T-helper 2 cell treated with Interferon-gamma antibody and Interleukin-4, amounts not matched to agents 5 μg/mL and 100 μg/mL, for 36 hours (primary cell): ENCODE data around the gene ZNF239.
"Not testable (repeated sequence)": the region's sequence is repeated elsewhere in the genome, so short reads cannot be mapped to it uniquely, and the experiment has no call there.

ENCODE experiments used
- DNase-seq: peaks from one replicate; pipeline ENCODE4 v3.0.0; 2021; ENCODE audit warnings: low spot score
- H3K27ac Mint-ChIP-seq: one replicate; pipeline ENCODE4 v1.8.0; 2021; ENCODE audit warnings: mild to moderate bottlenecking, mixed read lengths
- H3K27me3 Mint-ChIP-seq: one replicate; pipeline ENCODE4 v1.8.0; 2021; ENCODE audit warnings: low read depth, mixed read lengths
- H3K36me3 Mint-ChIP-seq: one replicate; pipeline ENCODE4 v1.8.0; 2021; ENCODE audit warnings: low read depth, mixed read lengths
- H3K4me1 Mint-ChIP-seq: one replicate; pipeline ENCODE4 v1.8.0; 2021; ENCODE audit warnings: low read depth, mixed read lengths
- H3K4me3 Mint-ChIP-seq: one replicate; pipeline ENCODE4 v1.8.0; 2022; ENCODE audit warnings: mild to moderate bottlenecking, moderate library complexity, mixed read lengths
- H3K9me3 Mint-ChIP-seq: one replicate; pipeline ENCODE4 v1.8.0; 2021; ENCODE audit warnings: mixed read lengths

ZNF239 gene

DNA sequence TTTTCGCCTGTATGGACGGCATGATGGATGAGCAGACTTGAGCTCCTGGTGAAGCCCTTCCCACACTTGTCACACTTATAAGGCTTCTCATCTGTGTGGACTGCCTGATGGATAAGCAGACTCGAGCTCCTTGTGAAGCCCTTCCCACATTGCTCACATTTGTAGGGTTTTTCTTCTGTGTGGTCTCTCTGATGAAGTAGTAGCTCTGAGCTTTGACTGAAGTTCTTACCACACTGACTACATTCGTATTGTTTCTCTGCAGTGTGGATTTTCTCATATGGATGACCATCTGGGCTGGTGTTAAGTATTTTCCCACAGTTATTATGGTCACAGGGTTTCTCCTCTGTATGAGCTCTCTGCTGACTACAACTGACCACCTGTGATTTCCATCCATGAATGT lies 17.2 kb downstream of the ZNF239 start:
- Mint-ChIP-seq H3K27me3 (no peaks in the 10 kb centered on the region), H3K4me3 (no peak overlapping the region), H3K36me3 (peaks cover 16% of the 10 kb centered on the region), H3K27ac (no peak overlapping the region), H3K4me1 (no peaks in the 10 kb centered on the region), H3K9me3 (peaks cover 85% of the 10 kb centered on the region)
- no peak for DNase-seq

GRCh38 chr10:43543746-43544145 lies 30.7 kb downstream of the ZNF239 start:
- H3K9me3 Mint-ChIP-seq: peaks cover 19% of the 10 kb centered on the region
- H3K27me3 Mint-ChIP-seq, H3K4me3 Mint-ChIP-seq, H3K27ac Mint-ChIP-seq, H3K4me1 Mint-ChIP-seq, DNase-seq, H3K36me3 Mint-ChIP-seq: not testable (repeated sequence)

- no peaks in the 10 kb centered on the region for H3K4me1 Mint-ChIP-seq
- H3K9me3 Mint-ChIP-seq: peaks cover 73% of the 10 kb centered on the region
- H3K27me3 Mint-ChIP-seq: no peaks in the 10 kb centered on the region
- DNase-seq: no peak
- H3K27ac Mint-ChIP-seq: no peak overlapping the region
- H3K4me3 Mint-ChIP-seq: no peak overlapping the region
- peaks cover 1% of the 10 kb centered on the region for H3K36me3 Mint-ChIP-seq
Measured at GRCh38 chr10:43524434-43525247, 49.8 kb downstream of the ZNF239 start.
